Bone marrow (tissue), 2 donors: ENCODE results near the gene PEX16.
A peak's percentile ranks its signal among the peaks of the same experiment; 100 is the strongest.

Experiments
- DNase-seq, 2 donors: peaks; one replicate each; lab custom pipeline; 2025; lab: John Stamatoyannopoulos, UW

The PEX16 gene

GRCh38 chr11:45899086-45899447 lies 18.6 kb downstream of the PEX16 start:
- no peak for DNase-seq

DNA sequence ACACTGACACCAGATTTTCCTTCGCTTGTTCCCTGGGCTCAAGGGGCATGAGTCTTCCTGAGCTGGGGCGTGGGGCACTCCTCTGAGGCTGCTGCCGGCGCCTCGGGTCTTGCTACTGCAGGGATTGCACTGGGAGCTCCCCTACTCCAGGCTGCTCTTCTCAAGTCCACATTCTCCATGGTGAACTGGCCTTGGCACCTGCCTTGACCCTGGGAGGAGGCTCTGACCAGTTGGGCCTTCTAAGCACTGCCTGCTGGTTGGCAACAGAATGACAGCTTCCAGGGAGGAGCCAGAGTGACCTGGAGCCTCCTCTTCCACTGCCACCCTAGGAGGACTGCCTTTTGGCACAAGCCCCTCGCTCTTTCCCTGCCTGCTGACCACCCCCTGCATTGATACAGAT lies 20.1 kb downstream of the PEX16 start:
- DNase-seq, result no peak

- DNase-seq, result no peak
These were observed 21.2 kb downstream of the PEX16 start for GRCh38 chr11:45896422-45896984.

- no peak for DNase-seq
These were observed 22.0 kb downstream of the PEX16 start for GRCh38 chr11:45895553-45896259.

DNA sequence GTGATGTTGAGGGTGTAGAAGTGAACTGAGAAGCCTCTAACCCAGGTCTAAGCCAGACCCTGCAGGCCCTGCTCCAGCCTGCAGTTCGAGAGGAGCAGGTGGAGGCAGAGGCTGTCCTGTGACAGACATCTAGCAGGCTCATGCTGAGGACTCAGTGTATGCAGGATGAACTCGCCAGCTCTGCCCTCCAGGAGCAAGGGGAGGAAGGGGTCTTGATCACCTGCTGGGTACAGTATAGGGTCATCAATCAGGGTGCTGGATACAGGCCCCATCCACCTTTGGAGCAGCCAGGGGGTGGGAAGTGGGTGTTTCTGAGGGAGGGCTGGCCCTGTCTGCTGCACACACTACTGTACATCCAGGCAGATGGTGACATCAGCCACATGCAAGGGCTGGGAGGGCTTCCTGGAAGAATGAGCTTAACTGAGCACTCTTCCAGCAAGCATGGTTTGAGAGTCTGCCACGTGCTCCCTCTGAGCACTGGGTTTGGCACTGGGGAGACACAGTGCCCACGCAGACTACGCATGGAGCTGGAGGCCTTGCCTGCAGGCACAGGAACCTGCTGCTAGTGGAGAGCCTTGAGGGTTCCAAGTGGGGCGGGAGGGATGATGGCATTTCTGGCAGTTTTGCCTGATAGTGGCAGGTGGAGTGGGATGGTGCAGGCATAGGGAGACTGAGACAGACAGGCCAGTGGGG lies 23.0 kb downstream of the PEX16 start:
- no peak for DNase-seq

DNA sequence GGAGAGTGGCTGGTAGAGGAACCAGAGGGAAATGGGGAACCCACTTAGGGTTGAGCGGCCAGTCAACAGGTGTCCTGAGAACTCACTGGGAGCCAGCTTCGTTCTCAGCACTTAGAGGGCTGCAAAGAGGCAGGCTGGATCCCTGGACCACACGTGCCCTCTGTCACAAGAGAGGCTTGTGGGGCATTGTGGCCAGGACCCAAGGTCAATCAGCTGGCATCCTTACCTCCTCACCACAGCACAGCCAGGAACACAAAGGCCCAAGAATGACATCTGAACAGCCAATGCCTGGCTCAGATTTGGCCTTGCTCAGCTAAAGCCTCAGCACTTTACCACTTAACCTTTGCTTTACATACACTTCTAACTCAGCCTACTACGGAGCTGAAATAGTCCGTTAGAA lies 24.8 kb downstream of the PEX16 start:
- DNase-seq, result no peak

- DNase-seq, result no peak
These were observed 26.7 kb downstream of the PEX16 start for GRCh38 chr11:45890886-45891550.

DNA sequence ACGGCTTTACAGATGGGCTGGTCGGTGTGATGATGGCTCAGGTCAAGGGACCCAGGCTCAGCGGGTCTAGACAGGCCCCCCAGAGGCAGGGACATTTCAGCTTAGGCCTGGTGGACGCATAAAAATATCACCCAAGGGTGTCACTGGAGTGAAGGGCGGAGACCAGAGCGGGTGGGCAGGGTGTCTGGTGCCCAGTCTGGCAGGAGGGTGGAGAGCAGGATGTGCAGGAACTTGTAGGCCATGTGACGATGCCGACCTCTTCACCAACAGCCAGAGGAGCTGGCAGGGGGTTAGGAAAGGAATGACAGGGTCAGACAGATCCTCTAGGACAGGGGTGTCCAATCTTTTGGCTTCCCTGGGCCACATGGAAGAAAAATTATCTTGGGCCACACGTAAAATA lies 27.7 kb downstream of the PEX16 start:
- DNase-seq, result no peak

- no peak for DNase-seq
These were observed 28.1 kb downstream of the PEX16 start for GRCh38 chr11:45889555-45889954.

GRCh38 chr11:45887587-45887986 lies 30.1 kb downstream of the PEX16 start:
- no peak for DNase-seq

DNA sequence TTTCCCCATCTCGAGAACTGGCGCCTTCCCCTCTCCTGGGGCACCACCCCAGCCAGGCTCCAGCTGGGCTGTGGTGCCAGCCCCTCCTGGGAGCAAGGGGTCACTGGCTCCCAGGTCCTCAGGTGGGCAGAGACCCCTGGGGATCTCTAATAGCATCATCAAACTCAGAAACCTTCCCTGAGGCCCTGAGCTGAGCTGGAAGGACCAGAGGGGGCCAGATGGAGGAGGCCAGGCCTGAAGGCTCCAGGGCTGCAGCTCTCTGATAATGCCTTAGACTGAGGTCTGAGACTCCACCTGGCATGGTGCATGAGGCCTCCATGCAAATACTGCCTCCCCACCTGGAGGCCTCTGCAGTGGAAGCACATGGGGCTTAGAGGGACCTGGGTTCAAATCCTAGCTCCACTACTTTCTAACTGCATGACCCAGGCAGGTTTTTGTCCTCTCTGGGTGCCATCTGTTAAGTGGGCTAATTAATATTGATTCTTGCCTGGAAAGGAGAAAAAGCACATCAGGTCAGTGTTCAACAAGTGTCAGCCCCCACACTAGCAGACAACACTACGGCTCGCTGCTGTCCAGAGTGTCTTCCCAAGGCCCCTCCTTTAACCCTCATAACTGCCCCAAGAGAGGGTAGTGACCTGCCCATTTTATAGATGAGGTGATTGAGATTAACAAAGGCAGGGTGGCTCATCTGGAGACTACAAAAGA lies 30.7 kb downstream of the PEX16 start:
- DNase-seq, result no peak

- no peak for DNase-seq
These were observed 31.6 kb downstream of the PEX16 start for GRCh38 chr11:45885921-45886721.

- peak in 1 of 2 donors; percentile 34 for DNase-seq
These were observed 32.3 kb downstream of the PEX16 start, which contains the start of gene MAPK8IP1 for GRCh38 chr11:45885274-45885920. MAPK8IP1 (plus strand) TSS chr11:45885651; CDS start chr11:45885821, 170 bp downstream.

DNA sequence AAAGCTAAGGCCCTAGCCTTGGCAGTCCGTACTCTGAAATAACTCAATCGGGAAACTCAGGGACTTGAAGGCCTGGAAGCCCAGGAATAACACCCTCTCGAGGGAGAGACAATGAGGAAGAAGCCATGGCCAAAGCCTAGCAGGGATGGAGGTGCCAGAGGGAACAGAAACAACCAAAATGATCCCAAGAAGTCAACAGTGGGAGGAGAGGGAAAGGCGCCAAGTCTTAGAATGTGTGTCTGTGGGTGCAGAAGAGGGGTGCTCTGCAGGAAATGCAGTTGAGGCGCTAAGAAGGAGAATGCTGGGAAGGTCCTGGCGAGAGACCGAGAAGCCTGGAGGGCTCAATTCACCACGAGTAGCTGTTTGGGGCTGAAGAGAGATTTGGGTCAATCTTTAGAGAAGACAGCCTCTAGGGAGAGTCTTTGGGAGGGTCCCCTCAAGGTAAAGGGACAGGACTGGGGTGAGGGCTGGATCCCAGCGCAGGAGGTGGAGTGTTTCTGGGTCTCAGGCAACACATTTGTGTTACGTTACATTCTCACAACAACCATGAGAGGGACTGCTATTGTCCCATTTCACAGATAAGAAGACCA lies 33.0 kb downstream of the PEX16 start:
- DNase-seq, result no peak

- no peak for DNase-seq
These were observed 35.8 kb downstream of the PEX16 start for GRCh38 chr11:45881708-45882368.

GRCh38 chr11:45880772-45881570 lies 36.7 kb downstream of the PEX16 start:
- no peak for DNase-seq

GRCh38 chr11:45879803-45880686 lies 37.6 kb downstream of the PEX16 start:
- no peak for DNase-seq

DNA sequence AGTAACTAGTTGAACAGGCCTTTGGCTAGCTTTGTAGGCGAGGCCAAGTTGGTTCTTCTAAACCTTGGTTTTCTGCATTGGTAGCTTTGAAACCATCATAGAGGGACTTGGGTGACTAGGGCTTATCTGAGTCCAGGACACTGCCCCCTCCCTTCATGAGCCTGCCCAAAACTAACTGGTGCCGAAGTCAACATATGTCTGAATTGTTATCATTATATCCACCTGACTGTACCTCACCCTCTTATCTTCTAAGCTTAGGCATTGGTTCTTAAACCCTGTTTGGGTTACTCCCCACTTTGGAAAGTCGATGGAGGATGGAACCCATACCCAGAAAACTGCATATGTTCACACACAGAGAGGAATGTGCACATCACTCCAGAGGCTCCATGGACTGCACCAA lies 39.8 kb downstream of the PEX16 start:
- DNase-seq, result no peak
